H1 (cell line): Measurements from ENCODE around the gene SGCG. TPM values are rescaled to one million over a fixed set of nuclear protein-coding genes. Genes with fewer than 3 reads are reported as not detected.

Source experiments
- CTCF ChIA-PET: fragments of 300-600 bp; sonication (Branson Sonifier 250); formaldehyde crosslinking; loops from one replicate; lab custom pipeline; 2021; ENCODE audit not compliant: partially characterized antibody; lab: Charles Lee
- POLR2A ChIA-PET: fragments of 300-600 bp; sonication (Branson Sonifier 250); formaldehyde crosslinking; loops from one replicate; lab custom pipeline; 2021; ENCODE audit warnings: inconsistent platforms; ENCODE audit not compliant: partially characterized antibody; lab: Charles Lee
- DNase-seq, 2 experiments: peaks; one replicate each; pipeline versions ENCODE4 v3.0.0 to v3.0.0-alpha.2; 2010 to 2022; ENCODE audit warnings: low spot score in 2 of 2, low read depth in 1 of 2, mixed read lengths in 1 of 2
- FAIRE-seq: peaks from 2 replicates; lab custom pipeline; 2011; peaks lifted over from hg19 to GRCh38; lab: Jason Lieb, UNC
- H2AFZ ChIP-seq: 2 replicates; pipeline ENCODE4 v1.8.1; 2012; ENCODE audit warnings: low read length, inconsistent platforms
- H2AK5ac ChIP-seq: 2 replicates; pipeline ENCODE4 v1.6.1; 2013; ENCODE audit warnings: low read depth, low read length
- H2BK120ac ChIP-seq: replicated peaks from 2 replicates; pipeline ENCODE3; 2013; ENCODE audit warnings: low read depth, low read length, inconsistent platforms
- H2BK12ac ChIP-seq: 2 replicates; pipeline ENCODE4 v1.6.1; 2013; ENCODE audit warnings: low read depth, low read length
- H2BK15ac ChIP-seq: 2 replicates; pipeline ENCODE4 v1.6.1; 2013; ENCODE audit warnings: low read length
- H2BK20ac ChIP-seq: 2 replicates; pipeline ENCODE4 v1.6.1; 2013; ENCODE audit warnings: low read length
- H2BK5ac ChIP-seq: 2 replicates; pipeline ENCODE4 v1.6.1; 2013; ENCODE audit warnings: low read depth, low read length
- H3K14ac ChIP-seq: 2 replicates; pipeline ENCODE4 v1.6.1; 2013; ENCODE audit warnings: inconsistent platforms; ENCODE audit not compliant: insufficient read length
- H3K18ac ChIP-seq: 2 replicates; pipeline ENCODE4 v1.6.1; 2013; ENCODE audit warnings: low read length; ENCODE audit errors: extremely low read depth
- H3K23ac ChIP-seq: 2 replicates; pipeline ENCODE4 v1.6.1; 2013; ENCODE audit warnings: inconsistent platforms; ENCODE audit not compliant: insufficient read length
- H3K23me2 ChIP-seq: 2 replicates; pipeline ENCODE4 v1.6.1; 2013; ENCODE audit warnings: low read depth, low read length
- H3K27ac ChIP-seq: 2 replicates; pipeline ENCODE4 v1.6.1; 2011; ENCODE audit warnings: low read depth, low read length, inconsistent platforms
- H3K27me3 ChIP-seq, 4 experiments: replicated peaks in 1 of 4; 1 replicate in 1 of 4; 2 replicates in 3 of 4; pipeline versions ENCODE4 v1.6.1 to v1.8.1; 2011 to 2013; ENCODE audit warnings: low read length in 3 of 4, mild to moderate bottlenecking in 3 of 4, inconsistent platforms in 2 of 4, mixed read lengths in 2 of 4, moderate library complexity in 1 of 4; ENCODE audit not compliant: control insufficient read depth in 3 of 4, insufficient read depth in 3 of 4; ENCODE audit errors: extremely low read depth in 1 of 4
- H3K36me3 ChIP-seq, 4 experiments: 2 replicates each; pipeline versions ENCODE4 v1.6.1 to v1.8.1; 2011 to 2013; ENCODE audit warnings: mild to moderate bottlenecking in 4 of 4, low read length in 3 of 4, moderate library complexity in 2 of 4, control low read depth in 1 of 4, inconsistent platforms in 1 of 4; ENCODE audit not compliant: insufficient read depth in 4 of 4, control insufficient read depth in 2 of 4
- H3K4ac ChIP-seq: replicated peaks from 2 replicates; pipeline ENCODE3; 2013; ENCODE audit warnings: low read length, low read depth, mixed read lengths, inconsistent platforms; ENCODE audit not compliant: insufficient read length
- H3K4me1 ChIP-seq, 4 experiments: replicated peaks in 1 of 4; 1 replicate in 1 of 4; 2 replicates in 3 of 4; pipeline versions ENCODE4 v1.6.1 to v1.8.1; 2011 to 2013; ENCODE audit warnings: low read length in 3 of 4, inconsistent platforms in 2 of 4, mixed read lengths in 1 of 4; ENCODE audit not compliant: insufficient read depth in 4 of 4, control insufficient read depth in 3 of 4
- H3K4me2 ChIP-seq, 2 experiments: 2 replicates each; pipeline versions ENCODE4 v1.6.1 to v1.8.1; 2011 to 2013; ENCODE audit warnings: low read depth in 2 of 2, low read length in 2 of 2, control low read depth in 1 of 2, inconsistent platforms in 1 of 2, mild to moderate bottlenecking in 1 of 2; ENCODE audit not compliant: insufficient read depth in 1 of 2
- H3K4me3 ChIP-seq, 4 experiments: fragments of 200-600, 300-600 bp in 1 of 4; sonication (generic), shearing (Covaris generic), sonication (Bioruptor Twin) in 1 of 4; 2 replicates each; pipeline versions ENCODE4 v1.5.1 to v1.8.1; 2011 to 2016; ENCODE audit warnings: low read length in 4 of 4, low read depth in 3 of 4, control low read depth in 2 of 4, inconsistent platforms in 2 of 4, mild to moderate bottlenecking in 2 of 4, mixed read lengths in 1 of 4, moderate library complexity in 1 of 4; ENCODE audit not compliant: insufficient read depth in 2 of 4; ENCODE audit errors: extremely low read depth in 1 of 4
- H3K56ac ChIP-seq: replicated peaks from 2 replicates; pipeline ENCODE3; 2013; ENCODE audit warnings: low read depth, mild to moderate bottlenecking, mixed read lengths, low read length, inconsistent platforms; ENCODE audit not compliant: insufficient read length
- H3K79me1 ChIP-seq: 2 replicates; pipeline ENCODE4 v1.6.1; 2013; ENCODE audit warnings: low read depth, low read length, control low read depth
- H3K79me2 ChIP-seq, 2 experiments: 2 replicates each; pipeline versions ENCODE4 v1.6.1 to v1.8.1; 2012 to 2013; ENCODE audit warnings: low read length in 2 of 2, mild to moderate bottlenecking in 2 of 2, inconsistent platforms in 1 of 2; ENCODE audit not compliant: insufficient read depth in 2 of 2, control insufficient read depth in 1 of 2
- H3K9ac ChIP-seq, 4 experiments: replicated peaks in 1 of 4; 1 replicate in 1 of 4; 2 replicates in 3 of 4; pipeline versions ENCODE4 v1.6.1 to v1.8.1; 2011 to 2013; ENCODE audit warnings: low read depth in 3 of 4, low read length in 3 of 4, control low read depth in 2 of 4, mild to moderate bottlenecking in 2 of 4, moderate library complexity in 2 of 4, inconsistent platforms in 1 of 4; ENCODE audit errors: extremely low read depth in 1 of 4
- H3K9me3 ChIP-seq, 2 experiments: 2 replicates each; pipeline versions ENCODE4 v1.6.1 to v1.8.1; 2012 to 2013; ENCODE audit warnings: mild to moderate bottlenecking in 2 of 2, moderate library complexity in 2 of 2, control low read depth in 1 of 2, inconsistent platforms in 1 of 2, low read depth in 1 of 2, low read length in 1 of 2, mixed read lengths in 1 of 2; ENCODE audit not compliant: insufficient read depth in 2 of 2
- H4K20me1 ChIP-seq, 2 experiments: replicated peaks in 1 of 2; 2 replicates each; pipeline versions ENCODE3 to v1.8.1; 2011 to 2013; ENCODE audit warnings: inconsistent platforms in 2 of 2, low read length in 2 of 2, mild to moderate bottlenecking in 1 of 2; ENCODE audit not compliant: insufficient read depth in 2 of 2, control insufficient read depth in 1 of 2
- H4K5ac ChIP-seq: 2 replicates; pipeline ENCODE4 v1.6.1; 2013; ENCODE audit warnings: low read length, low read depth, mixed read lengths, inconsistent platforms; ENCODE audit not compliant: insufficient read length
- H4K8ac ChIP-seq: 2 replicates; pipeline ENCODE4 v1.8.0; 2013; ENCODE audit warnings: mild to moderate bottlenecking, moderate library complexity, low read length, inconsistent platforms; ENCODE audit not compliant: insufficient read depth; ENCODE audit errors: extremely low read depth
- H4K91ac ChIP-seq: replicated peaks from 2 replicates; pipeline ENCODE3; 2013; ENCODE audit warnings: low read length, mixed read lengths, inconsistent platforms; ENCODE audit not compliant: insufficient read length
- BCL11A ChIP-seq, 2 experiments: IDR thresholded peaks; one replicate each; pipeline ENCODE4 v1.6.1; 2011; ENCODE audit warnings: low read depth in 2 of 2, low read length in 2 of 2, mild to moderate bottlenecking in 2 of 2
- CTBP2 ChIP-seq: IDR thresholded peaks from 2 replicates; pipeline ENCODE4 v1.7.0; 2011; ENCODE audit warnings: borderline replicate concordance, mild to moderate bottlenecking, moderate library complexity, mixed read lengths, low read length; ENCODE audit not compliant: insufficient read depth, insufficient read length
- JUND ChIP-seq: IDR thresholded peaks from 2 replicates; pipeline ENCODE4 v1.6.1; 2011; ENCODE audit warnings: mild to moderate bottlenecking, improper control_type of control experiment, low read length
- RBBP5 ChIP-seq: IDR thresholded peaks from 2 replicates; pipeline ENCODE4 v1.7.1; 2012; ENCODE audit warnings: low read depth, mild to moderate bottlenecking, inconsistent platforms, low read length, moderate library complexity, borderline replicate concordance
- RFX5 ChIP-seq: IDR thresholded peaks from 2 replicates; pipeline ENCODE4 v1.6.1; 2011; ENCODE audit warnings: low read depth, low read length, improper control_type of control experiment, borderline replicate concordance
- SAP30 ChIP-seq: fragments of 300-600 bp; sonication (generic); IDR thresholded peaks from 2 replicates; pipeline ENCODE4 v1.7.1; 2012; ENCODE audit warnings: low read length, moderate library complexity, mild to moderate bottlenecking, inconsistent platforms; ENCODE audit not compliant: insufficient read depth, insufficient replicate concordance
- SIN3A ChIP-seq, 2 experiments: IDR thresholded peaks in 1 of 2; conservative IDR thresholded peaks in 1 of 2; 2 replicates each; pipeline ENCODE4 v1.6.1; 2011 to 2012; ENCODE audit warnings: low read length in 2 of 2, improper control_type of control experiment in 1 of 2, low read depth in 1 of 2, mild to moderate bottlenecking in 1 of 2
- SP1 ChIP-seq: IDR thresholded peaks from 2 replicates; pipeline ENCODE4 v1.6.1; 2011; ENCODE audit warnings: low read depth, low read length
- SP4 ChIP-seq: IDR thresholded peaks from 2 replicates; pipeline ENCODE4 v1.6.1; 2012; ENCODE audit warnings: low read length, inconsistent platforms
- WGBS, 2 experiments: shearing (Covaris generic) in 1 of 2; methylation state at CpG; one replicate each; pipeline versions ENCODE4 v1.1.6 to v1.1.7; 2013 to 2015; ENCODE audit warnings: low lambda C conversion rate in 2 of 2, mixed read lengths in 2 of 2, inconsistent platforms in 1 of 2, low coverage in 1 of 2, missing lambda C conversion rate in 1 of 2; ENCODE audit not compliant: insufficient replicate concordance in 2 of 2, insufficient coverage in 1 of 2, insufficient read length in 1 of 2; ENCODE audit errors: extremely low coverage in 1 of 2, missing lambda C conversion rate in 1 of 2; 5-methylcytosine and 5-hydroxymethylcytosine counted together
- polyA plus RNA-seq, 7 experiments: library from polyadenylated mRNA; depleted of rRNA in 3 of 7; stranded (reverse) in 5 of 7; unstranded in 2 of 7; fragments of >200 nt in 5 of 7; fragments of 200-250 nt in 2 of 7; gene quantifications; 1 replicate in 5 of 7; 2 replicates in 1 of 7; 4 replicates in 1 of 7; pipeline versions ENCODE4 v1.2.1 to v1.2.3, GENCODE V29; 2011 to 2013; ENCODE audit warnings: missing spikeins in 2 of 7, mixed read lengths in 2 of 7
- total RNA-seq: library from RNA; stranded (reverse); fragmentation: NEBNext Ultra II Directional; extraction: Animal tissue kit (Norgen Biotek cat#: 25700); gene quantifications from 2 replicates; pipeline ENCODE4 v1.2.1, GENCODE V29; 2021
- TF ChIP-seq, protein P1 (sequence below): IDR thresholded peaks from 2 replicates; pipeline ENCODE4 v1.6.1; 2012; ENCODE audit warnings: low read length, inconsistent platforms

The SGCG gene
- total and polyA plus RNA-seq, 2 of the 8 experiments (the other 6 are each of a cell fraction or from before 2014, with no cell fraction given), result 0.05 TPM; not detected in 1

DNA sequence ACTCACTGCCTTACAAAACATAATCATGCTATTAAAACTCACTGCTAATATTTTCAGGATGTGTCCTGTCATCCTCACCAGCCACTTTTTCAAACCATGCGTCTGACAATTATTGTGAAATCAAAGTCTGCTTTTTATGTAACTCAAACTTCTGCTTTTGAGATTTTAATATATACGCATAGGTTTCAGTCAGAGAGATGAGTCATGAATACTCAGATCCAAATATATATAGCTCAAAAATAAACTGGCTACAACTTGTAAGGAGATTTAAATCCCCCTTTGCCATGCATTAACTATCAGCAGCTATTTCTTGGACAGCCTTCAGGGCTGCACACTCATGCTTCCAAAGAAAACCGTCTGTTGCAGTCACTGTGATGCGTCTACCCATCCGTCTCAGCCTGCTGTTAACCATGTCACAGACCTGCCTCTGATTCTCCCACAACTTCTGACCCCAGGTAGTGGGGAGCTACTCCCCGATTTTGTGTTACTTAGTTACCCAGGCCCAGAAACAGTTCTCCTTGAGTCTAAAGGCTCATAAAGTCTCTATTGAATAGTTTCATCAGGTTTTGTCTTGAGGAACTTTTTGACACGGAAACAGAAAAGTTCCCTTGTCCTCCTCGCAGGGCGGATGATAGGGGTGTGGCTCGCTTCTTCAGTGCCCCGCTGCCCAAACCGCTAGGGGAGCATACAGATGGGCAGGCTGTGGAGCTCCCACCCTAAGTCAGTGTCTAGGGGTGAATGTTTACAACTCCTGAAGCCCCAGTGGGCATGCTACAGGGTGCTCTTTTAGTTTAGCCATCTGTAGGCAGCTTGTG, 33.8 kb upstream of the SGCG start:
- 85% methylated on average over 12 of the region's 12 CpGs; no CpG with 5 or more reads in 1 of the 2 experiments for WGBS, 2 experiments
- TF ChIP-seq RBBP5 (no peak), JUND (no peak), SIN3A (conservative IDR thresholded peaks at IDR 0.05 in 1 of 2, IDR thresholded peaks at IDR 0.05 in 1 of 2; ENCODE audit: low read depth in 1 of 2, low read length in 2 of 2) (no peak), CTBP2 (no peak), SAP30 (no peak), RFX5 (no peak), SP4 (no peak), SP1 (no peak), BCL11A (IDR thresholded peaks at IDR 0.05; ENCODE audit: low read depth in 2 of 2, low read length in 2 of 2) (no peak)
- TF ChIP-seq, protein P1, sequence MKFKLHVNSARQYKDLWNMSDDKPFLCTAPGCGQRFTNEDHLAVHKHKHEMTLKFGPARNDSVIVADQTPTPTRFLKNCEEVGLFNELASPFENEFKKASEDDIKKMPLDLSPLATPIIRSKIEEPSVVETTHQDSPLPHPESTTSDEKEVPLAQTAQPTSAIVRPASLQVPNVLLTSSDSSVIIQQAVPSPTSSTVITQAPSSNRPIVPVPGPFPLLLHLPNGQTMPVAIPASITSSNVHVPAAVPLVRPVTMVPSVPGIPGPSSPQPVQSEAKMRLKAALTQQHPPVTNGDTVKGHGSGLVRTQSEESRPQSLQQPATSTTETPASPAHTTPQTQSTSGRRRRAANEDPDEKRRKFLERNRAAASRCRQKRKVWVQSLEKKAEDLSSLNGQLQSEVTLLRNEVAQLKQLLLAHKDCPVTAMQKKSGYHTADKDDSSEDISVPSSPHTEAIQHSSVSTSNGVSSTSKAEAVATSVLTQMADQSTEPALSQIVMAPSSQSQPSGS, result no peak

More for the DNA sequence above, 33.8 kb upstream of the SGCG start:
- Histone ChIP-seq H2BK5ac (no peak overlapping the region), H3K79me1 (no peaks in the 10 kb centered on the region), H3K18ac (no peak overlapping the region), H3K23me2 (no peaks in the 10 kb centered on the region), H2AFZ (no peak overlapping the region), H2BK12ac (no peak overlapping the region), H2AK5ac (no peak overlapping the region), H3K27ac (no peak overlapping the region), H4K8ac (no peak overlapping the region), H4K5ac (no peak overlapping the region), H2BK15ac (no peak overlapping the region), H3K56ac (no peak overlapping the region), H2BK120ac (no peak overlapping the region), H3K9ac (no peak overlapping the region), H3K9me3 (peaks cover 8 to 9% of the 10 kb centered on the region in 2 experiments; a peak in 3 of 4 replicates), H3K4me1 (no peaks in the 10 kb centered on the region), H3K79me2 (no peaks in the 10 kb centered on the region), H3K14ac (no peak overlapping the region), H4K20me1 (no peaks in the 10 kb centered on the region), H3K4me2 (no peak overlapping the region), H3K27me3 (no peaks in the 10 kb centered on the region), H2BK20ac (no peak overlapping the region), H3K4ac (no peak overlapping the region), H4K91ac (no peak overlapping the region), H3K23ac (no peak overlapping the region), H3K4me3 (no peak overlapping the region), H3K36me3 (peaks cover 0 to 3% (median 0%) of the 10 kb centered on the region in 4 experiments; a peak in 1 of 8 replicates)
- DNase-seq, result no peak
- CTCF ChIA-PET, result interaction anchor here (0.6 to 1.1 kb wide), 3 partner anchors 12 to 481 kb away, joined by 4 to 5 read pairs (median 4); no protein-coding TSS in a partner anchor
- POLR2A ChIA-PET, result no interaction called here
- FAIRE-seq, result no peak
